ENCODE data around the gene MT1E.
A peak's percentile ranks its signal among the peaks of the same experiment; 100 is the strongest.

Gene MT1E

DNA sequence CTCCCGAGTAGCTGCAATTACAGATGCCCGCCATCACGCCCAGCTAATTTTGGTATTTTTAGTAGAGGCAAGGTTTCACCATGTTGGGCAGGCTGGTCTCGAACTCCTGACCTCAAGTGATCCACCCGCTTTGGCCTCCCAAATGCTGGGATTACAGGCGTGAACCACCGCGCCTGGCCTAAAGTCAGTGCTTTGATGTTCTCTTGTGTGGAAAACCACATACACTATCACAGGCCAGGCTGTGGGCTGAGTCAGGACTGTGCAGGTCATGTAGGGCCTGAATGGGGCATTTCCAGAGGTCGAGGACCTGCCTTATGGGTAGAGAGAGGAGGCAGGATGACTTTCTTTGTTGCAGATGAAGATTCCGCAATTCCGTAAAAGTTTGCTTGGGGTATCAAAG is 41.3 kb upstream of the MT1E start:
- TF ChIP-seq, protein P1, sequence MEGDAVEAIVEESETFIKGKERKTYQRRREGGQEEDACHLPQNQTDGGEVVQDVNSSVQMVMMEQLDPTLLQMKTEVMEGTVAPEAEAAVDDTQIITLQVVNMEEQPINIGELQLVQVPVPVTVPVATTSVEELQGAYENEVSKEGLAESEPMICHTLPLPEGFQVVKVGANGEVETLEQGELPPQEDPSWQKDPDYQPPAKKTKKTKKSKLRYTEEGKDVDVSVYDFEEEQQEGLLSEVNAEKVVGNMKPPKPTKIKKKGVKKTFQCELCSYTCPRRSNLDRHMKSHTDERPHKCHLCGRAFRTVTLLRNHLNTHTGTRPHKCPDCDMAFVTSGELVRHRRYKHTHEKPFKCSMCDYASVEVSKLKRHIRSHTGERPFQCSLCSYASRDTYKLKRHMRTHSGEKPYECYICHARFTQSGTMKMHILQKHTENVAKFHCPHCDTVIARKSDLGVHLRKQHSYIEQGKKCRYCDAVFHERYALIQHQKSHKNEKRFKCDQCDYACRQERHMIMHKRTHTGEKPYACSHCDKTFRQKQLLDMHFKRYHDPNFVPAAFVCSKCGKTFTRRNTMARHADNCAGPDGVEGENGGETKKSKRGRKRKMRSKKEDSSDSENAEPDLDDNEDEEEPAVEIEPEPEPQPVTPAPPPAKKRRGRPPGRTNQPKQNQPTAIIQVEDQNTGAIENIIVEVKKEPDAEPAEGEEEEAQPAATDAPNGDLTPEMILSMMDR (IDR thresholded peaks at IDR 0.05; ENCODE audit: low read depth, low read length) = no peak
- no peak overlapping the region for H3K4me3 ChIP-seq (replicated peaks in 1 of 2; ENCODE audit: low read depth in 2 of 2, low read length in 2 of 2)
- no peak for DNase-seq (ENCODE audit: low read depth in 2 of 2)

DNA sequence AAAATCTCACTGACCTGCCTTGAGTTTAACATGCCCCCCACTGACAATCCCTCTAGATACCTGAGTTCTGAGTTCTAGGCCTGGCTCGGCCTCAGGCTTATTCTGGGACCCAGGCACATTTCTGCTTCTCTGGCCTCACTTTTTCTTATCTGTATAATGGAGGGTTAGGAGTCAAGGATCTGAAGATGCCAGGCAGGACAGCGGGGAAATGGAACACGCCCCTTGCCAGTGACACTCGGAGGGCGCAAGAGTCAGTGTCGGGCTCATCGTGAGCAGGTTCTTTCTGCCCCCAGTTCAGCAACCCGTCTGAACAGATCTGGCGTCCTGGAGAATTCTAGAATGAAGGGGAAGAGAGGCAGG is 36.8 kb upstream of the MT1E start:
- H3K4me3 ChIP-seq (replicated peaks in 1 of 2; ENCODE audit: low read depth in 2 of 2, low read length in 2 of 2) = peak overlapping the region in 1 of 2 donors; percentile 41
- TF ChIP-seq, protein P1 (IDR thresholded peaks at IDR 0.05; ENCODE audit: low read depth, low read length) = no peak

DNA sequence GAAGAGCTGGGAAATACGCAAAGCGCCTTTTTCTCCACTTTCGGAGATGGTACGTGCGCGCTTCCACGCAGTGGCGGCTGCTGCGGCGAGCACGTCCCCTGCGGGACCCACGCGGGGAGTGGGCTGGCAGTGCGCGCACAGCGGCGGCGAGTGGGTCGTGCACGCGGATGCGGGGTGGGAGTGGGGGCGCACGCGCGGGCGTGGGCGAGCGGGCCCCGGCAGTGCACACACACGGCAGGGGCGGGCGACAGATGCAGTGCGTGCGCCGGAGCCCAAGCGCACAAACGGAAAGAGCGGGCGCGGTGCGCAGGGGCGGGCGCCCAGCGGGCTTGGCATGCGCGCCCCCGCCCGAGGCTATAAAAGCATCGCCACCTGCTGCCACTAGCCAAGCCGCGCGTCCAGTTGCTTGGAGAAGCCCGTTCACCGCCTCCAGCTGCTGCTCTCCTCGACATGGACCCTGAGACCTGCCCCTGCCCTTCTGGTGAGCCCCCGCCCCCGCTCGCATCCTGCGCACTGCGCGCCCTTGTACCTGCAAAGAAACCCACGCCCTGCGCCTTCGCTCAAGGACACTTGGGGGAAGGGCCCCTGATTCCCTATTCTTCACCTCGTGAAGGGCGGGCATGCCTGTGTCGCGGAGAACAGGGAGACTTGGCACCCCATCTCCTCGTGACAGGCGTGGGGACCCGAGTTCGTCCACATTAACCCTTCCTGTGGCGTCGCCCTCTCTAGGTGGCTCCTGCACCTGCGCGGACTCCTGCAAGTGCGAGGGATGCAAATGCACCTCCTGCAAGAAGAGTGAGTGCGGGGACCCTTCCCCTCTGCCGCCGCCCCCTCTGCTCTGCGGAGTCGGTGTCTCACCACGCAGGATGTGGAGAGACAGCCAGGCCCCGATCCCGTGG is 36.2 kb upstream of the MT1E start, which contains the start of gene MT3:
MT3 (plus strand) TSS at position 388 of the 899 bp plus-strand sequence; CDS start at position 451, 63 bp downstream.
- DNase-seq (ENCODE audit: low read depth in 2 of 2) = peak in 1 of 2 donors; percentile 11
- H3K4me3 ChIP-seq (replicated peaks in 1 of 2; ENCODE audit: low read depth in 2 of 2, low read length in 2 of 2) = peak within 1 kb of the TSS; percentile 19 to 41
- TF ChIP-seq, protein P1 (IDR thresholded peaks at IDR 0.05; ENCODE audit: low read depth, low read length) = no peak

More for the DNA sequence above, 36.8 kb upstream of the MT1E start:
- DNase-seq (ENCODE audit: low read depth in 2 of 2) = no peak

DNA sequence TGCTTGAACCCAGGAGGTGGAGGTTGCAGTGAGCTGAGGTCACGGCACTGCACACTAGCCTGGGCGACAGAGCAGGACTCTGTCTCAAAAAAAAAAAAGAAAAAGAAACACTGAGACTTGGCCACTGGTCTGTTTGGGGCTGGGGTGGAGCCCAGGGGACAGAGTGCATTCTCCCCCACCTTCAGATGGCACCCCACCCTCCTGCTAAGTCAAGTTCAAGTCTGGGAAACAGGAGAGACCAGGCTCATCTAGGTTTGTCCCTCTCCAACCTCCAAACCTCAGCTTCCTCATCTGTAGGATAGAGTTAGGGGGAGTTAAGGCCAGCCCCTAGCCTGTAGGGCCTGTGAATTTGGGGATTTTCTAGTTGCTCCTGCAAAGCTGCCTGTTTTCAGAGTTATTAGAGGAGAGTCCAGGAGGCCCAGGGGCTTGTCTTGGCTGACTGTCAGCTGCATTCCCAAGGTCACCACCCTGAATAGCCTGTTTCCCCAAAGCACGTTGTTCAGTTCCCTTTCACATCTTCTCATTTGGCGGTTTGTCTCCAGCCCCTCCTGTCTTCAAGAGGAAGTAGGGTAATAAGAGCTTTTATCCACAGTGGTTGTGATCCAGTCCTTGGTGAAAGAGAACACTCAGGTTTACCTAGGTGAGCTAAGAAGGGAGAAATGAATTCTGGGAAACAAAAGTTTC is 34.1 kb upstream of the MT1E start:
- no peak overlapping the region for H3K4me3 ChIP-seq (replicated peaks in 1 of 2; ENCODE audit: low read depth in 2 of 2, low read length in 2 of 2)
- DNase-seq (ENCODE audit: low read depth in 2 of 2) = no peak
- TF ChIP-seq, protein P1 (IDR thresholded peaks at IDR 0.05; ENCODE audit: low read depth, low read length) = no peak

DNA sequence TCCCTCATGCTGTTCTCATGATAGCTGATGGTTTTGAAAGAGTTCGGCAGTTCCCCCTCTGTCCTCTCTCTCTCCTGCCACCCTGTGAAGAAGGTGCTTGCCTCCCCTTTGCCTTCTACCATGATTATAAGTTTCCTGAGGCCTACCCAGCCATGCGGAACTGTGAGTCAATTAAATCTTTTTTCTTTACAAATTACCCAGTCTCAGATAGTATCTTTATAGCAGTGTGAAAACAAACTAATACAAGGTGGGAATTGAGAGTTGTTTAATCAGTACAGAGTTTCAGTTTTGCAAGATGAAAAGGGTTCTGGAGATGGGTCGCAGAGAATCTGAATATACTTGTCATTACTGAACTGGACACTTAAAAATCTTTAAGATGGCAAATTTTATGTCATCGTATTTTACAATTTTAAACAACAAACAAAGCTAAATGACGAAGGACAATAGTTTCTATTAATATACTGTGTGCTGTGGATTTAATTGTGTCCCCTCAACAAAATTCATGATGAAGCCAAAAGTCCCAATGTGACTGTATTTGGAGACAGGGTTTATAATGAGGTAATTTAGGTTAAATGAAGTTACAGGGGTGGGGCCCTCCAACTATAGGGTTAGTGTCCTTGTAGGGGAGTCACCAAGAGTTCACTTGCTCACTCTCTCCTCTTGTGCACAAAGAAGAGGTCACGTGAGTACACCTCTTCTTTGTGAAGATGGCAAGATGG is 31.8 kb upstream of the MT1E start:
- no peak for DNase-seq (ENCODE audit: low read depth in 2 of 2)
- TF ChIP-seq, protein P1 (IDR thresholded peaks at IDR 0.05; ENCODE audit: low read depth, low read length) = no peak
- H3K4me3 ChIP-seq (replicated peaks in 1 of 2; ENCODE audit: low read depth in 2 of 2, low read length in 2 of 2) = no peak overlapping the region

DNA sequence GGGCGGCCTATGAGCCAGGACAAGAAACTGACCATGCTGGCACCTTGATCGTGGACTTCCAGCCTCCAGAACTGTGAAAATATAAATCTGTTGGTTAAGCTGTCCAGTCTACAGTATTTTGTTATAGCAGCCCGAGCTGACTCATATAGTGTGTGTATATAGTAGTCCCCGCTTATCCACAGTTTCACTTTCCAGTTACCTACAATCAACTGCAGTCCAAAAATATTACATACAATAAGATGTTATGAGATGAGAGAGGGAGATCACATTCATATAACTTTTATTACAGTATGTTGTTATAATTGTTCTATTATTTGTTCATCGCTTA is 31.3 kb upstream of the MT1E start:
- DNase-seq (ENCODE audit: low read depth in 2 of 2) = no peak
- TF ChIP-seq, protein P1 (IDR thresholded peaks at IDR 0.05; ENCODE audit: low read depth, low read length) = no peak

More for the DNA sequence above, 31.3 kb upstream of the MT1E start:
- H3K4me3 ChIP-seq (replicated peaks in 1 of 2; ENCODE audit: low read depth in 2 of 2, low read length in 2 of 2) = no peak overlapping the region
